IPS-NIHi11 (cell line): ENCODE data around the gene VEGFB.
"Not testable (repeated sequence)": the region's sequence is repeated elsewhere in the genome, so short reads cannot be mapped to it uniquely, and the experiment has no call there.

Experiments used
- DNase-seq: peaks from one replicate; pipeline ENCODE4 v3.0.0; 2012; ENCODE audit warnings: mixed read lengths, low spot score

VEGFB gene

DNA sequence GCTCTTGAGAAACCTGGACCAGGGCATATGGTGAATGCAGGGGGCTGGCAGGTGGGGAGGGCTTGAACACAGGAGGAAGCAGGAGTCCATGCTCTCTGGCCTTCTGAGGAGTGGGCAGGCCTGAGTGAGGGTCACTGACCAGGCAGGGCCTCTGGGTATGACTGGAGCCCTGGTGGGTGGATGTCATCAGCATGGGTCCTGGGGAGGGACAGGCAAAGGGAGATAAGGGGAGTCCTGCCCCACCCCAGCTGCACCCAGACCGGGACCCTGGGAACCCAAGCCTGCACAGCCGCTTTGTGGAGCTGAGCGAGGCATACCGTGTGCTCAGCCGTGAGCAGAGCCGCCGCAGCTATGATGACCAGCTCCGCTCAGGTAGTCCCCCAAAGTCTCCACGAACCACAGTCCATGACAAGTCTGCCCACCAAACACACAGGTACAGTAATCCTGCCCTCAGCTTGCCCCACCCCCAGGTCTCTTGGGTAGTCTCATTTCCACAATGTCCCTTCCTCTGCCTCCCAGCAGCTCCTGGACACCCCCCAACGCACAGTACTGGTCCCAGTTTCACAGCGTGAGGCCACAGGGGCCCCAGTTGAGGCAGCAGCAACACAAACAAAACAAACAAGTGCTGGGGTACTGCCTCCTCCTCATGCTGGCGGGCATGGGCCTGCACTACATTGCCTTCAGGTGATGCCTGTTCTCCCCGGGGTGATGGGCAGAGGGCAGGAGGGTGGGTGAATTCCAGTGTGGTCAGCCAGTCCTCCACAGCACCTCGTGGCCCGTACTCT is 2.0 kb upstream of the VEGFB start:
- DNase-seq = no peak

DNA sequence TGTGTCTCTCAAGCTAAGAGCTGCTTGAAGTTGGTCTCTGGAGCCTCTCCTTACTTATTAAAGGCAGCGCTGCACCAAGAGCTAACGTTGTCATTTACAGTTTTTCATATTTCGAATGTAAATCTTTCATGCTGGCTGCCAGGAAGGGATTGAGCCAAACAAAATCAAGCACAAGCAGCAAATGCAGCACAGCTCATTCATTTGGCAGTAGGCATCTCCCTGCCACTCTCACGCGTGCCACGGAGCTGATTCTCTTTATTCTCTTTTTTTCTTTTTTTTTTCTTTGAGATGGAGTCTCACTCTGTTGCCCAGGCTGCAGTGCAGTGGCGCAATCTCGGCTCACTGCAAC is 1.4 kb upstream of the VEGFB start:
- DNase-seq = no peak

DNA sequence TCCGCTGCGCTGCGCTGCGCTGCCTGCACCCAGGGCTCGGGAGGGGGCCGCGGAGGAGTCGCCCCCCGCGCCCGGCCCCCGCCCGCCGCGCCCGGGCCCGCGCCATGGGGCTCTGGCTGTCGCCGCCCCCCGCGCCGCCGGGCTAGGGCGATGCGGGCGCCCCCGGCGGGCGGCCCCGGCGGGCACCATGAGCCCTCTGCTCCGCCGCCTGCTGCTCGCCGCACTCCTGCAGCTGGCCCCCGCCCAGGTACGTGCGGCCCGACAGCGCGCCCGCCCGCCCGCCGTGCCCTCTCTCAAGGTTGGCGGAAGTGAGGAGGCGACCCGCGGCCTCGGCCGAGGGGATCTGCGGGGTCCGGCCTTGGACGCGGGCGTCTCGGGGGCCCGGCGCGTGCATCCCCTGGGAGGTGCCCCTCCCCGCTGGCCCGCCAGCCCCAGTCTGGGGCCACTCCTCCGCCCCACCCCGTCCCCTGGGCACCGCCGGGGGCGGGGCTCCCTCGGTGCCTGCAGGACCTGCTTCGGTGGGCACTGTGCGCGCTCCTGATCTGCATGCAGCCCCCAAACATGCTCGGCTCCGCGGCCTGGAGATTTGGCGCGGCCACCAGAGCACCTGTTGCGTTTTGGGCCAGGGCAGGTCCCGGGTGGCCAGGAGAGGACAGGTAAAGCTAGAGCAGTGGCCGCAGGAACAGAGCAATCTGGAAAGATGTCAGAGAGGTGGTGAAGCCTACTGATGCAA is 429 bp downstream of the VEGFB start:
- DNase-seq = peak; percentile 53

DNA sequence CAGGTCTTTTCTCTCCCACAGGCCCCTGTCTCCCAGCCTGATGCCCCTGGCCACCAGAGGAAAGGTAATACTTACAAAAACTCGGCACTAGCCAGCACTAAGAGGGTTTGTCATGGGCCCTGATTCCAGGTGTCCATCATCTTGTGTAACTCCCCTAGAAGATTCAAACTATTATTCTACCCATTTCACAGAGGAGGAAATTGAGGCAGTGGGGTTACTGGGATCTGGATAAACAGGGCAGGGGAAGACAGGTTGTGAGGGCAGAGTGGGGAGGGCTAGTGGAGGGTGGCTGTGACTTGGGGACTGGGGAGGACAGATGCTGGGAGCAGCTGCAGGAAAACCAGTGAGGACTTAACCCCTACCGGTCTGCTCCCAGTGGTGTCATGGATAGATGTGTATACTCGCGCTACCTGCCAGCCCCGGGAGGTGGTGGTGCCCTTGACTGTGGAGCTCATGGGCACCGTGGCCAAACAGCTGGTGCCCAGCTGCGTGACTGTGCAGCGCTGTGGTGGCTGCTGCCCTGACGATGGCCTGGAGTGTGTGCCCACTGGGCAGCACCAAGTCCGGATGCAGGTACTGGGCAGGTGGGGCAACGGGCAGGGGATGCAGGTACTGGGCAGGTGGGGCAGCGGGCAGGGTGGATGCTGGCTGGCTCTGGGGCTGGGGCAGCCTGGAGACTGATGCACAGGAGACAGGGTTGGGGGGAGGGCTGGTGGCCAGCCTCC is 1.2 kb downstream of the VEGFB start:
- no peak for DNase-seq

DNA sequence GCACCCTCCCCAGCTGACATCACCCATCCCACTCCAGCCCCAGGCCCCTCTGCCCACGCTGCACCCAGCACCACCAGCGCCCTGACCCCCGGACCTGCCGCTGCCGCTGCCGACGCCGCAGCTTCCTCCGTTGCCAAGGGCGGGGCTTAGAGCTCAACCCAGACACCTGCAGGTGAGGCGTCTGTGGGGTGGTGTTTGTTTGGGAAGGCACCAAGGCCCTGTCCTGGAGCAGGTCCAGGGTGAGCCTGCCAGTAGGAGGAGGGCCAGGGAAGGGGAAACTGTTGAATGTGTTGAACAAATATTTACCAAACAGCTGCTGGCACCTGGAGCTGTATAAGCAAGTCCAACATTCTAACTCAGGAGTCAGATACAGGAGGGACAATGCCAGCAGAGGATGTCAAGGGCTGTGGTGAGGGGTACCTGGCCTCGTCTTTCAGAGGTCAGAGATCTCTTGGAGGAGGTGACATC is 3.1 kb downstream of the VEGFB start:
- no peak for DNase-seq

DNA sequence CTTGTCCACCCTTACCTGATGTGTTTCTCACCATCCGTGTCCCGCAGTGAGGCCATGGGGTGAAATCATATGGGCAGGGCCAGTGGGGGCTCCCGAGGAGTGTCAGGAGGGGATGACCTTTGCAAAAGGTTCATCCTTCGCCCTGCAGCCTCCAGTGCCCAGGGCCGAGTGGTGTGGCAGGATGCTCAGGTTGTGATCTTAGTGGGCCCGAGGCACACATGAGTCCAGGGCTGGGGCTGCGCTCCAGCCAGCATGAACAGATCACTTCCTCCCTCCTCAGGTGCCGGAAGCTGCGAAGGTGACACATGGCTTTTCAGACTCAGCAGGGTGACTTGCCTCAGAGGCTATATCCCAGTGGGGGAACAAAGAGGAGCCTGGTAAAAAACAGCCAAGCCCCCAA is 3.7 kb downstream of the VEGFB start:
- no peak for DNase-seq

DNA sequence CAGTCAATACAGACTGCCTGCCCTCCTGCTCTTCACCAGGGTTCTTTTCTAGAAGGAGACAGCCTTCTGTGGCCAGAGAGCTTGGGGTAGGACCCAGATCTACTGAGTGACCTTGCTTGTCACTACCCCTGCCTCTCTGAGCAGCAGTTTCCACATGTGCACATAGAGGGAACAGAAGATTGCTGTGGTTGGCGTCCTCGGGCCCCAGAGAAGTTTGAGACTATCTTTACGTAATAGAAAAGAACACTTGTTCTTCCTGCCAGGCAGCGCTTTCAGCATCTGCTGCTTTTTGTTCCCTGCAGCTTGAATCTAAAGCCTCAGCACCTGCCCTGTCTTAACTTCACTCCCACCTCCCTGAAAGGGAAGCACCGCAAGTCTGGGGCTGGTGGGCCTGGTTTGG is 4.6 kb downstream of the VEGFB start:
- no peak for DNase-seq

DNA sequence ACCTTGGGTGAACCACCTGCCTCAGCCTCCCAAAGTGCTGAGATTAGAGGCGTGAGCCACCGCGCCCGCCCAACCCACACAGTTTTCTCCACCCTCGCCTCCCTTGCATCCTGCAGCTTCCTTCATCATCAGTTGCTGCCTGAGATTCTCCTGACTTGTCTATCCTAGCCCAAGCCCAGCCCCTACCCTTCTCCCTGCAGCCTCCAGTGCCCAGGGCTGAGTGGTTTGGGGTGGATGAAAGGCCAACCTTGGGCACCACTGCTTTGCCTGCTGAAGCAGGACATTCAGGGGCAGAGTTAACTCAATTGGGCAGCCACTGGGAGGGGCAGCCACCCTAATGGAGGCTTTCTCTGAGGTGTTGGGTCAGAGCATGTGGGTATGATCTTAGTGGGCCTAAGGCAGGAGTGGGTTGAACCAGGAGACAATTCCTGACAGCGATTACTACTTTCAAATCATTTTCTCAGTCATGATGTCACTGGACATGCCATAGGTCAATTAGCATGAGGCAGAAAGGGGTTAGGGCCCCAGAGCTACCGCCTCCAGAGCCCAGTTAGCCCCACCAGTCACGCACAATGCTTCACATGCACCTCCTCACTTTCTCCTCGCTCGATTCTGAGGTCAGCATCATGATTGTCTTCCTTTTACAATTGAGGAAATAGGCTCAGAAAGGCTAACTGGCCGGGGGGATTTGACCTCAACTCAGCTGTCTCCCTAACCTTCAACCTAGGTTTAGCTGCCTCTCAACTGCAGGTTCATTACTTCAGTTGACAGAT is 5.5 kb downstream of the VEGFB start:
- DNase-seq = no peak

DNA sequence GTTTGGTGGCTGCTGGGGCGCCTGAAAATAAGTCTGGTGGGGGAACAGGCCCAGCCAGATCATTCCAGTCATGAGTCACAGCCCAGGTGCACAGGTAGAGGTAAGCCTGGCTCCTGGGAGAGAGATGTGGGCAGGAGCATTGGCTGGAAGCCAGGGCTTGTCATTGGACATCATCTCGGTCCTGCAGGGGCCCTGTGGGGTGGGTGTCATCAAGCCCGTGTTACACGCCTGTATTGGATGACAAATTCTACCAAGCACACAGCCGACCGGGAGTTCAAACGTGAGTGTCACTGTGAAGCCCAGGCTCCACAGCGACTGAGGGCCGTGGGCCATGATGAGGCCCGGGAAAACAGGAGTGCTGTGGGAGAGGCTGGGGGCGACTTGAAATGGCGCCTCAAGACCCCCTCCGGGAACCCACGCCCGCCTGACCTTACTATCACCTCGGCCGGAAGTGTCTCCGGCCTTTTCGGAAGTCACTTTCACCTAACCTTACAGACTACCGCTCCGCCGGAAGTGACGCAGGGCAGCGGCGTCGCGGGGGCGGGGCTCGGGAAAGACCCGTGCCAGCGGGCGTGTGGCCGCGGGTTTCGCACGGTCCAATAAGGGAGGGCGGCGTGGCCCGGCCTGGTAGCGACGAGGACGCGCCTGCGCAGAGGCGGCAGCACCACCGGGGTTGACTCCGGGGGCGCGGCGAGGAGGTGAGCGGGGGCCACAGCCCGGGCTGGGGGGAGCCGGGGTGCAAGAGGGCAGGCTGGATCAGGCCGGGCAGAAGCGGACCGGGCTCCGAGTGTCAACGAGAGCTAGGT is 6.3 kb downstream of the VEGFB start, which contains the start of gene FKBP2:
Gene FKBP2, plus strand, starts transcription at position 661 of the 806 bp plus-strand sequence. CDS start 1,293 bp downstream, outside the sequence.
- DNase-seq = peak; percentile 91

DNA sequence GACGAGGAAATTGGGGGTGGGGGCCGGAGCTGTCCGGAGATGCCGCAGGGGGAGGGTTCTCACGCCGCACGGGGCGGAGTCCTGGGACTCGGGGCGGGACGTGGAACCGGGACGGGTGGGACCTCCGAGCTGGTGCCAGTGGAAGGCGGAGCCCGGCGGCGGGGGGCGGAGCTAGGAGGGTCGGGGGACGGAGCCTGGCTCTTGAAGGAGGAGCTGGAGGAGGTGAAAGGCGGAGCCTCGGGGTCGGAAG is 6.8 kb downstream of the VEGFB start:
- peak; percentile 85 for DNase-seq

DNA sequence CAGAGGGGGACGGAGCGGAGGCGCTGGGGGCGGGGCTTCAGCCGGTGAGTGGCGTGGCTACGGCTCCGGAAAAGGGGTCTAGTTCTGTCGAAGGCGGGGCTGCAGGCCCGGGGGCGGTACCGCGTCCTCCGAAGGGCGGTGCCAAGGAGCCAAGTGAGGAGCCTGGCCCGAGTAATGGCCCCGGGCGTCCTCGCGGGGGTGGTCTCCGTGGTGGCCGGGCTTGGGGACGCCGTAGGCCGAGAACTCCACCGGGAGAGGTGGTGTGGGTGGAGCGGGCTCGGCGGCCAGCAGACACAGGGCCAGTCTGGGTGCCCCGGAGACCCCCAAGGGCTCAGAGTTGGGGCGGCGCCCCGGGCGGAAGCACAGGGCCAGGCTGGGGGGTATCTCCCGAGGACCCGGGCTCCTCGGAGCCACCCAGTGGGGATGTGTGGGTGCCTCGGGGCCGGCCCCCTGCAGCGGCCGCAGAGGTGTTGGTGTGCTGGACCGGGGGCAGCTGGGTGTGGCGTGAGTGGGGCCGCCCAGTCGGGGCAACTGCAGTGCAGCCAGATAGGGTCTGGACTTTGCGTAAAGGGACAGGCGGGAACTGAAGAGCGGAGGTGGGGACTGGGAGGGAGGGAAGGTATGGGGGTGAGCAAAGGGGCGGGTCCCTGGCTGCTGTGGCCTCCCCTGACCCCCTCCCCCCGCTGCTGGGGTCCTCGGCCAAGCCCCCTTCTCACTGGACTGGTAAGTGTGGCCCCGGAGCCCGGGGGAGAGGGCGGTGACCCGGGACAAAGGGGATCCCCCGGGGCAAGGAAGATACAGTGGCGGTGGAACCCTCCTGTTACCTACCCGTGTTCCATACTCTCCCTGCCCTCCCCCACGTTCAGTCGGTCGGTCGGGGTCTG is 7.3 kb downstream of the VEGFB start:
- no peak for DNase-seq

DNA sequence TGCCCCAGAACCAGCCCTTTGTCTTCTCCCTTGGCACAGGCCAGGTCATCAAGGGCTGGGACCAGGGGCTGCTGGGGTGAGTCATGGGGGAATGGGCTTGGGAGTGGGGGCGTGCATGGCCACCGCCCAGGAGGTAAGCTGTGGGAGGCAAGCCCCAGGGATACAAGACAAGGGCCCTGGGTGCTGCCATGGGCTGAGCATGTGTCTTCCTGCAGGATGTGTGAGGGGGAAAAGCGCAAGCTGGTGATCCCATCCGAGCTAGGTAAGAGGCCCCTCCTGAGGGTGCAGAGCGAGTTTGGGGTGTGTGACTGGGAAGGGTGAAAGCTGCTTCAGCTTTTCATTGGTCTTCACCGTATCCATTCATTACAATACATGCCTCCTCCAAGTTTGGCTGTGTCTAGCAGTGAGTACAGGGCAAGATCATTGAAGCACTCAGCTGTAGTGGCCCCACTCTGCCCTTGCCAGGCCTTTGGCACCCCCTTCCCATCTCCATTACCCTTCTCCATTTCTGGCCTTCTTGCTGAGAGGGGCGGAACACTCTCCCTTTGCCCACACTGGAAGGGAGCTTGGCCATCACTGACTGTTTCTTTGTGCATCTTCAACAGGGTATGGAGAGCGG is 9.0 kb downstream of the VEGFB start:
- no peak for DNase-seq

DNA sequence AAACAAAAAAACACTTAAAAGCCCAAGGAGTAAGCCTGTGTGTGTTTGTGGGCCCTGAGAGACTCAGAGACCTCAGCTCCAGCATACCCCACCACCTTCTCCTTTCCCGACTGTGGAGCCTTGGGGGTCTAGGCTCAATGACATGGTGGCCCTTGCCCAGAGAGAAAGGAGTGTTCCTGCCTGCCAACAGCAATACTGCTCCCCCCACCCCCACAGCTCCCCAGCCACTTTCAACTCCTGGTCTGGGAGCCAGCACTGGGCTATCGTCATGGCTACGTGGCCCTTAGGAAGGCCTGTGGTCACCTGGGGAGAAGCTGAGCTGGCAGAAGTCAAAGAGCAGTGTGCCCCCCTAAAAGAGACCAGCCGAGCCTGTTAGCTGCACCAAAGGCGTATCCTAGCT is 9.7 kb downstream of the VEGFB start:
- DNase-seq = no peak

DNA sequence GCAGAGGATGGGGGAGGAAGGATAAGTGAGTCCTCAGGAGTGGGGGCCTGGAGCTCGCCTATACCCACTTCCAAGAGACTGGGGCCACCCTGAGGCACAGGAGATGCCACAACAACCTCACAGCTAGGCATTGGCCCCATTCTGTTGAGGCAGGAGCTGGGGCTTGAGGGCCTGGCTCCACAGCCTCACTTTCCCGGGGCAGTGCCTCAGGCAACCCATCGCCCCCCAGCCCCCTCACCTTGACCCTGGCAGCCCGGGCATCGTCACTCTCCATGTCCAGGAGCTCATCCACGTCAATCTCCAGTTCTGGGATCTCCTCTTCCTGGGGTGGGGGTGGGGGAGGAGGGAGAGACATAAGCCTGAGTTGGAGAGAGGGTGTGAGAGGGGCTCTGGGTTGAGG is 10.6 kb downstream of the VEGFB start:
- DNase-seq = no peak

DNA sequence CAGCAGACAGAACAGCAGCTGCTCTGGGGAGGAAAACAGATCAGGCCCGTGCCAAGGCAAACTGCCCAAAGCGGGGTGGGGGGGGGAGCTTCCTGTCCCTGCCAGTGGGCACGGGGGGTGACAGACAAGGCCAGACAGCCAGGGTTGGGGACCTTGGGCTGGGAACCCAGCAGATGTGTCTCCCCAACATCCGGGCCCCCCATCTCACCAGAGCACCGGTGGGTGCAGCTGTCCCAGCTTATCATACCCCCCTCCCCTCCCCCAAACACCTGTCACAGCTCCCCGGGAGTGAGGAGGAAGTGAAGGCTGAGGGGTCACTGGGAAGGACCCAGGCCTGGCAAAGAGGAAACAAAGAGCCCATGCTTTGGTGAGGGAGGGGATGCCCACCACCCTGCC is 11.0 kb downstream of the VEGFB start:
- no peak for DNase-seq

DNA sequence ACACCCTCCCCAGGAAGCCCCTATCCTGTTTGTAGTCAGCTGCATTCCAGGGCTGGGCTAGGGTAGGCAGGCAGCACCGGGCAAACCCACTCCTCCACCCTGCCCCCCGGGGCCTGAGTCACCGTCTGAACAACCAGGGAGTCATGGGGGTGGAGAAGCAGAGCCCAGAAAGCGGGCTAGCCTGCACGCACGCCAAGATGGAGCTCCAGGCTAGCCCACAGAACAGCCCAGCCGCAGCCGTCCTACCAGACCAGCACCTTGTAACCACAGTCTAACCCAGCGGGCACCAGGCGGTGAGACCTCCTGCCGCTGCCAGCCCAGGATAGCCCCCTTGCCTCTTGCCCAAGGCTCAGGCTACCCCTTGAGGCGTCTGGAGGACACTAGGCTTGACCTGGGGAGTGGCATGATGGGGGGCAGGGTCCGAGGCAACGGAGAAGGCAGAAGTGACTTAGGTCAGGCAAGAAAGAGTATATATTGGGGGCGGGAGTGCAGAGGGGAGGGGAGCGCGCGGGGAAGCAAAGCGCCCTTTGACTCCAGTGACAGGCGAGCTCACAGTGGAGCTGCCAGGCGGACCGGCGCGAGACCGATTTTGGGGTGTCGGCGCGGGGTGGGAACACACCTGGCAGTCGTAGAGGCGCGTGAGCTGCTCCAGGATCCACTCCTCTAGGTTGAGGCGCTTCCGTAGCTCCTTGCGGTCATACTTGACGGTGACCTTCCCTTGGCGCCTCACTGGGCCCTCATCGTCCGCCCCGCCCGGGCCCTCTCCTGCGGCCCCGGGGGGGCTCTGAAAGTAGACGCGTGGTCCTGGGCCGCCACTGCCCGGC is 11.6 kb downstream of the VEGFB start:
- DNase-seq = no peak

DNA sequence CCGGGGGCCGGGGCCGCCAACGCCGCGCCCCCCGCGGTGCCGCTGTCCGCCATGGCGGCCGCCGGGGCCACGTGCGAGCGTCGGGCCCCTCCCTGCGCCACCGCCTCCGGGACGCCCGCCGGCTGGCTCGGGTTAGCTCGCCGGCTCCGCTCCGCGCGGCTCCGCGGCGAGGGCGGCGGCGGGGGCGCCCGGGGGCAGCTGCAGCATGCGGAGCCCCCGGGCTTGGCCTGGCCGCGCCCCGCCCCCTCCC is 12.2 kb downstream of the VEGFB start:
- not testable (repeated sequence) for DNase-seq

DNA sequence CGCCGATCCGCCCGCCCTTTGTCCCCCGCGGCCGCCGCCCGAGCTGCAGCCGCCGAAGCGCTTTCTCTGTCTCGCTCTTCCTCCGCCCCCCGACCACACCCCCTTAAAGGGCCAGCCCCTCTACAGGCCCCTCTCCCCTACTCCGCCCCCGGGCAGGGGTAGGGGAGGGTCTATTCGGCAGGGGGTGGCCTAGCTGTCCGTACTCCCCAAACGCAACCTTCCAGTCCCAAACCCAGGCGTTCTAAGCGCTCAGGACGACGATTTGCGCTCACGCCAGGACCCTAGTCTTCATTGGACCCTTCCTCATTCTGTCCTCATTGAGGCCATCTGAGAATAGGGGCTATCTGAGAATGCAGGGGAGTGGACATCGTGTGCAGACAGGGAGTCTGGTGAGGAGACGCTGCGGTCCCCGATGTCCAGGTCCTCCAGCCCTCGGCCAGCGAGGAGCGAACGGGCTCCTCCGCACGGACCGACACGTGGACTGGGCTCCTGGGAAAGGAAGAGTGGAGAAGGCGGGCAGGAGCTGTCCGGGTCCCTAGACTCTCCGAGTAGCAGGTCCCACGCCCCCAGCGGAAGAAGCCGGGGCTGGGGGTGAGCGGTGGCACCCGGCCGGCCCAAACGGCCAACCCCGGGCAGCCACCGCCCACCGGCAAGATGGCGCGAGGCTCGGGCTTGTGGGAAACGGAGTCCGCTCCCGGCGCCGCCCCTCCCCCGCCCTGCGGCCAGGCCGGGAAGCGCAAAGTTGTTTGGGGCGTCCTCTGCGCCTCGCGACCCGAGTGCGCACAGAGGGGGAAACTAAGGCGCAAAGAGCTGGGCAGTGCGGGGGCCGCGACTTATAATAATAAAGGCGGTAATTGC is 12.7 kb downstream of the VEGFB start, which contains the start of gene PPP1R14B:
Gene PPP1R14B, minus strand, starts transcription at position 73 of the 858 bp plus-strand sequence. CDS start 270 bp downstream, outside the sequence.
- peak; percentile 83 for DNase-seq
